Liver (tissue), 9 donors: ENCODE measurements around the gene TMEM114. TPM values are rescaled to one million over a fixed set of nuclear protein-coding genes. Genes with fewer than 3 reads are reported as not detected.

Experiments used
- DNase-seq: peaks from one replicate; pipeline ENCODE4 v3.0.0-alpha.2; 2017; ENCODE audit warnings: low spot score
- H3K27ac ChIP-seq, 2 donors: one replicate each; pipeline ENCODE4 v1.7.0; 2013; ENCODE audit warnings: inconsistent platforms in 2 of 2, low read length in 2 of 2, control low read depth in 1 of 2, low read depth in 1 of 2, mild to moderate bottlenecking in 1 of 2
- H3K27me3 ChIP-seq, 4 donors: one replicate each; pipeline versions ENCODE4 v1.6.1 to v1.7.0; 2013; ENCODE audit warnings: low read length in 3 of 4, inconsistent platforms in 1 of 4, mild to moderate bottlenecking in 1 of 4, moderate library complexity in 1 of 4; ENCODE audit not compliant: control insufficient read depth in 4 of 4, insufficient read depth in 4 of 4
- H3K36me3 ChIP-seq, 4 donors: one replicate each; pipeline versions ENCODE4 v1.6.1 to v1.7.0; 2013; ENCODE audit warnings: low read length in 3 of 4, mild to moderate bottlenecking in 3 of 4, low read depth in 1 of 4, moderate library complexity in 1 of 4; ENCODE audit not compliant: control insufficient read depth in 4 of 4, insufficient read depth in 3 of 4
- H3K4me1 ChIP-seq, 4 donors: one replicate each; pipeline versions ENCODE4 v1.6.1 to v1.7.0; 2013; ENCODE audit warnings: low read length in 3 of 4, mild to moderate bottlenecking in 3 of 4, moderate library complexity in 1 of 4; ENCODE audit not compliant: control insufficient read depth in 4 of 4, insufficient read depth in 4 of 4
- H3K4me3 ChIP-seq, 3 donors: one replicate each; pipeline versions ENCODE4 v1.6.1 to v1.7.0; 2013; ENCODE audit warnings: low read length in 3 of 3, control low read depth in 1 of 3, low read depth in 1 of 3, mild to moderate bottlenecking in 1 of 3
- H3K9ac ChIP-seq, 2 donors: one replicate each; pipeline ENCODE4 v1.7.0; 2013; ENCODE audit warnings: low read length in 2 of 2, mild to moderate bottlenecking in 2 of 2, moderate library complexity in 2 of 2, control low read depth in 1 of 2, low read depth in 1 of 2
- H3K9me3 ChIP-seq, 4 donors: one replicate each; pipeline versions ENCODE4 v1.6.1 to v1.7.0; 2013; ENCODE audit warnings: low read length in 3 of 4; ENCODE audit not compliant: control insufficient read depth in 4 of 4
- CTCF ChIP-seq: fragments of 150-350 bp; IDR thresholded peaks from 2 replicates; pipeline ENCODE4 v1.5.1; 2017; ENCODE audit warnings: improper control_type of control experiment, low read depth, low read length; ENCODE audit not compliant: missing input control
- FOXA2 ChIP-seq: IDR thresholded peaks from 2 replicates; pipeline ENCODE4 v1.6.1; 2016; ENCODE audit warnings: antibody characterized with exemption
- GABPA ChIP-seq, 2 donors: IDR thresholded peaks in 1 of 2; conservative IDR thresholded peaks in 1 of 2; 2 replicates each; pipeline ENCODE4 v1.6.1; 2016; ENCODE audit warnings: antibody characterized with exemption in 2 of 2, mild to moderate bottlenecking in 1 of 2, moderate library complexity in 1 of 2
- HNF4A ChIP-seq, 2 donors: conservative IDR thresholded peaks; 2 replicates each; pipeline ENCODE4 v1.6.1; 2016; ENCODE audit warnings: antibody characterized with exemption in 2 of 2, mild to moderate bottlenecking in 2 of 2
- HNF4G ChIP-seq: IDR thresholded peaks from 2 replicates; pipeline ENCODE4 v1.6.1; 2016; ENCODE audit warnings: antibody characterized with exemption
- MAX ChIP-seq: IDR thresholded peaks from 2 replicates; pipeline ENCODE4 v1.6.1; 2016; ENCODE audit warnings: antibody characterized with exemption
- NR2F2 ChIP-seq: IDR thresholded peaks from 2 replicates; pipeline ENCODE4 v1.6.1; 2016; ENCODE audit warnings: antibody characterized with exemption
- RAD21 ChIP-seq, 2 donors: IDR thresholded peaks; 2 replicates each; pipeline ENCODE4 v1.6.1; 2016; ENCODE audit warnings: antibody characterized with exemption in 2 of 2, mild to moderate bottlenecking in 2 of 2
- REST ChIP-seq: IDR thresholded peaks from 2 replicates; pipeline ENCODE4 v1.6.1; 2016; ENCODE audit warnings: antibody characterized with exemption, mild to moderate bottlenecking
- RXRA ChIP-seq, 2 donors: IDR thresholded peaks; 2 replicates each; pipeline ENCODE4 v1.6.1; 2017 to 2018; ENCODE audit warnings: antibody characterized with exemption in 2 of 2, mild to moderate bottlenecking in 1 of 2
- SP1 ChIP-seq: IDR thresholded peaks from 2 replicates; pipeline ENCODE4 v1.6.1; 2018; ENCODE audit warnings: antibody characterized with exemption, mild to moderate bottlenecking
- TAF1 ChIP-seq: conservative IDR thresholded peaks from 2 replicates; pipeline ENCODE4 v1.6.1; 2016; ENCODE audit warnings: antibody characterized with exemption, mild to moderate bottlenecking
- ZBTB33 ChIP-seq: IDR thresholded peaks from 2 replicates; pipeline ENCODE4 v1.6.1; 2016; ENCODE audit warnings: antibody characterized with exemption
- WGBS: extraction: QIAGEN DNeasy Blood & Tissue Kit; methylation state at CpG from one replicate; pipeline ENCODE4 v1.1.7; 2013; 5-methylcytosine and 5-hydroxymethylcytosine counted together
- polyA plus RNA-seq, 2 donors: library from polyadenylated mRNA; stranded (reverse) in 1 of 2; unstranded in 1 of 2; fragments of 200-250 nt in 1 of 2; fragments of >200 nt in 1 of 2; fragmentation: Nextera tagmentation in 1 of 2; extraction: Ambion mirVana in 1 of 2; gene quantifications; one replicate each; pipeline versions ENCODE4 v1.2.1 to v1.2.3, GENCODE V29; 2013 to 2015
- total RNA-seq, 2 donors: library from RNA; depleted of rRNA; stranded (reverse); fragments of >200 nt; gene quantifications; one replicate each; pipeline ENCODE4 v1.2.3, GENCODE V29; 2014
- donor health status: healthy.
- donor health status: healthy.
- donor health status: healthy.
- donor health status: healthy.
- donor health status: healthy.

TMEM114 gene
- total and polyA plus RNA-seq, 4 donors, result not detected

- no peak for TF ChIP-seq NR2F2
- TF ChIP-seq REST, result no peak
- TF ChIP-seq HNF4A (conservative IDR thresholded peaks at IDR 0.05), result no peak
- no peak for TF ChIP-seq SP1
Measured at GRCh38 chr16:8619671-8620370, 29.5 kb upstream of the TMEM114 start (continued).

GRCh38 chr16:8614435-8615029, 24.2 kb upstream of the TMEM114 start:
- Histone ChIP-seq H3K4me1 (no peaks in the 10 kb centered on the region), H3K9ac (no peak overlapping the region), H3K27ac (no peak overlapping the region), H3K36me3 (no peaks in the 10 kb centered on the region), H3K4me3 (no peak overlapping the region), H3K9me3 (no peaks in the 10 kb centered on the region), H3K27me3 (peaks cover 0 to 3% (median 0%) of the 10 kb centered on the region in 4 donors)
- no peak for DNase-seq
- WGBS, result 57% methylated on average over 9 of the region's 9 CpGs
- TF ChIP-seq FOXA2, result no peak
- TF ChIP-seq NR2F2, result no peak
- TF ChIP-seq ZBTB33, result no peak
- no peak for TF ChIP-seq RAD21 (IDR thresholded peaks at IDR 0.05)
- TF ChIP-seq TAF1, result no peak

- WGBS, result 86% methylated on average over 1 of the region's 1 CpG
- TF ChIP-seq CTCF, result no peak
- TF ChIP-seq GABPA (IDR thresholded peaks at IDR 0.05 in 1 of 2, conservative IDR thresholded peaks at IDR 0.05 in 1 of 2), result no peak
- TF ChIP-seq MAX, result no peak
- no peak for TF ChIP-seq REST
- TF ChIP-seq RAD21 (IDR thresholded peaks at IDR 0.05), result no peak
- no peak for TF ChIP-seq TAF1
- TF ChIP-seq HNF4G, result no peak
- no peak for TF ChIP-seq ZBTB33
- no peak for TF ChIP-seq SP1
- no peak for TF ChIP-seq RXRA (IDR thresholded peaks at IDR 0.05)
Measured at GRCh38 chr16:8611886-8612600, 21.7 kb upstream of the TMEM114 start.

More at GRCh38 chr16:8611886-8612600, 21.7 kb upstream of the TMEM114 start:
- no peak for DNase-seq
- Histone ChIP-seq H3K36me3 (no peaks in the 10 kb centered on the region), H3K4me3 (no peak overlapping the region), H3K27ac (no peak overlapping the region), H3K27me3 (peaks cover 0 to 3% (median 1%) of the 10 kb centered on the region in 4 donors), H3K9me3 (no peaks in the 10 kb centered on the region), H3K4me1 (no peaks in the 10 kb centered on the region), H3K9ac (no peak overlapping the region)
